Adrenal gland (tissue), 12 donors: Measurements from ENCODE around the gene TLK1. TPM values are rescaled to one million over a fixed set of nuclear protein-coding genes. Genes with fewer than 3 reads are reported as not detected.

ENCODE experiments used
- DNase-seq, 7 donors: peaks; one replicate each; pipeline ENCODE4 v3.0.0-alpha.2; 2019 to 2020
- H3K27ac ChIP-seq, 5 donors: fragments of 200-600 bp; sonication (generic) in 4 of 5; 1 replicate in 3 of 5; 2 replicates in 2 of 5; pipeline versions ENCODE4 v1.5.1 to v1.8.0; 2016 to 2020; ENCODE audit warnings: mild to moderate bottlenecking in 1 of 5
- H3K27me3 ChIP-seq: fragments of 200-600 bp; 2 replicates; pipeline ENCODE4 v1.8.0; 2021
- H3K36me3 ChIP-seq, 2 donors: fragments of 200-600 bp; replicated peaks in 1 of 2; 1 replicate in 1 of 2; 2 replicates in 1 of 2; pipeline versions ENCODE4 v1.5.1 to v1.8.0; 2018 to 2022
- H3K4me1 ChIP-seq, 2 donors: fragments of 200-600 bp; replicated peaks in 1 of 2; 1 replicate in 1 of 2; 2 replicates in 1 of 2; pipeline versions ENCODE4 v1.5.1 to v1.8.0; 2018 to 2021
- H3K4me3 ChIP-seq, 4 donors: fragments of 200-600 bp; sonication (generic) in 3 of 4; one replicate each; pipeline ENCODE4 v1.5.1; 2016 to 2018
- H3K9me3 ChIP-seq, 3 donors: fragments of 200-600 bp; sonication (generic) in 1 of 3; replicated peaks in 1 of 3; 1 replicate in 2 of 3; 2 replicates in 1 of 3; pipeline versions ENCODE4 v1.5.1 to v1.8.0; 2016 to 2021
- POLR2A ChIP-seq, 2 donors: fragments of 450-650 bp; IDR thresholded peaks; one replicate each; pipeline ENCODE4 v1.6.1; 2017; ENCODE audit warnings: antibody characterized with exemption in 2 of 2, mild to moderate bottlenecking in 2 of 2, moderate library complexity in 1 of 2
- WGBS, 4 donors: extraction: QIAGEN DNeasy Blood & Tissue Kit in 2 of 4; methylation state at CpG; one replicate each; pipeline versions ENCODE4 v1.1.5 to v1.1.7; 2013 to 2017; 5-methylcytosine and 5-hydroxymethylcytosine counted together
- intact Hi-C, 2 donors: fragments of 100-400 bp; cut with DNase I; formaldehyde crosslinking; loops; one replicate each; pipeline versions ENCODE4 v1.14.1 to v1.15.0; 2022 to 2023
- polyA plus RNA-seq, 3 donors: library from polyadenylated mRNA; stranded (reverse); fragments of 200-250 nt in 2 of 3; fragments of 350-450 nt in 1 of 3; fragmentation: Illumina TruSeq in 1 of 3; extraction: RNeasy Lipid Tissue Mini Kit (QIAGEN cat#74804) in 1 of 3; gene quantifications; one replicate each; pipeline ENCODE4 v1.2.3, GENCODE V29; 2013 to 2014
- total RNA-seq, 9 donors: library from RNA; depleted of rRNA in 4 of 9; stranded (reverse); fragments of >200 nt in 4 of 9; fragments of 120-200 nt in 1 of 9; fragmentation: NEBNext Ultra II Directional in 1 of 9; extraction: Animal tissue kit (Norgen Biotek cat#: 25700) in 1 of 9; gene quantifications; one replicate each; pipeline versions ENCODE4 v1.1.0 to v1.2.4, GENCODE V29; 2013 to 2023
- TF ChIP-seq, protein P1 (sequence below), 6 experiments: fragments of 450-650 bp in 4 of 6; fragments of 200-600 bp in 2 of 6; sonication (generic) in 1 of 6; IDR thresholded peaks; 1 replicate in 5 of 6; 2 replicates in 1 of 6; pipeline versions ENCODE4 v1.5.1 to v1.8.0; 2016 to 2021; ENCODE audit warnings: antibody characterized with exemption in 6 of 6, mild to moderate bottlenecking in 2 of 6, moderate library complexity in 1 of 6
- donor health status: healthy with polysubstance abuse.
- donor health status: Bipolar disorder and iron deficiency.
- donor health status: DM: yes; HTN: yes; CAD: no.
- donor health status: DM: no; HTN: no; CAD: no.
- donor health status: DM: no; HTN: no; CAD: no.
- donor health status: DM: yes; HTN: yes; CAD: no.

The TLK1 gene
- total and polyA plus RNA-seq, 12 donors: 16.5 to 84.0 (median 47.3) TPM

DNA sequence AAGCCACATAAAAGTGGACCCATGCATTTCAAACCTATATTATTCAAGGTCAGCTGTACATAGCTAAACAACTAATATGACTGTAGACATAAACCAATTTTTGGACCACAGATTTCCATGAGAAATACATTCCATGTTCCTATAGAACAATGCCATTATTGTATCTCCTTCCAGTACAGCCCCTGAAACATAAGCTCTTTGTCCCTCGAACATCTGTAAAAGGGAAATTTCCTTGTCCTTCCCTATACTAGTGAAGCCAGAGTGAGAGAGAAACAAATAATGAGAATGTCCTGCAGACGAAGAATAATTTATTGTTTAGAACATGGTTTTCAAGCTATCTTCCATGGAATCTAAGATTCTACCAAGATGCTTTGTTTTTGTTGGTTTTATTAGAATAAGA lies 156.3 kb downstream of the TLK1 start:
- no peaks in the 10 kb centered on the region for H3K4me1 ChIP-seq

DNA sequence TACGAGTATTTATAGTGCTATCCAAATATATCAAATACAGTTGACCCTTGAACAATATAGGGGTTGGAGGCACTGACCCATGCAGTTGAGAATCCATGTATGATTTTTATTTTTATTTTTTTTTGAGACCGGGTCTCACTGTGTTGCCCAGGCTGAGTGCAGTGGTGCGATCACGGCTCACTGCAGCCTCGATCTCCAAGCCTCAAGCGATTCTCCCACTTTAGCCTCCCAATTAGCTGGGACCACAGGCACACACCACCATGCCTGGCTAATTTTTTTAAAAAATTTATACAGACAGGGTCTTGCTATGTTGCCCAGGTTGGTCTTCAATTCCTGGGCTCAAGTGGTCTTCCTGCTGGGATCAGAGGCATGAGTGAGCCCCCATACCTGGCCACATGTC lies 161.0 kb downstream of the TLK1 start:
- intact Hi-C loops: no loop called here
- Histone ChIP-seq H3K27me3 (no peaks in the 10 kb centered on the region), H3K27ac (no peak overlapping the region), H3K4me1 (no peaks in the 10 kb centered on the region), H3K9me3 (no peaks in the 10 kb centered on the region), H3K4me3 (no peak overlapping the region), H3K36me3 (peaks cover 0 to 18% of the 10 kb centered on the region in 2 donors)
- 84 to 97% (median 93%) methylated on average over 6 of the region's 6 CpGs for WGBS, 4 donors
- TF ChIP-seq POLR2A (IDR thresholded peaks at IDR 0.05): no peak
- no peak for DNase-seq

More for the DNA sequence above, 156.3 kb downstream of the TLK1 start:
- H3K36me3 ChIP-seq: peaks cover 0 to 19% of the 10 kb centered on the region in 2 donors
- H3K27me3 ChIP-seq: no peaks in the 10 kb centered on the region
- intact Hi-C loops: no loop called here
- DNase-seq: no peak
- TF ChIP-seq POLR2A (IDR thresholded peaks at IDR 0.05): no peak
- TF ChIP-seq, protein P1, sequence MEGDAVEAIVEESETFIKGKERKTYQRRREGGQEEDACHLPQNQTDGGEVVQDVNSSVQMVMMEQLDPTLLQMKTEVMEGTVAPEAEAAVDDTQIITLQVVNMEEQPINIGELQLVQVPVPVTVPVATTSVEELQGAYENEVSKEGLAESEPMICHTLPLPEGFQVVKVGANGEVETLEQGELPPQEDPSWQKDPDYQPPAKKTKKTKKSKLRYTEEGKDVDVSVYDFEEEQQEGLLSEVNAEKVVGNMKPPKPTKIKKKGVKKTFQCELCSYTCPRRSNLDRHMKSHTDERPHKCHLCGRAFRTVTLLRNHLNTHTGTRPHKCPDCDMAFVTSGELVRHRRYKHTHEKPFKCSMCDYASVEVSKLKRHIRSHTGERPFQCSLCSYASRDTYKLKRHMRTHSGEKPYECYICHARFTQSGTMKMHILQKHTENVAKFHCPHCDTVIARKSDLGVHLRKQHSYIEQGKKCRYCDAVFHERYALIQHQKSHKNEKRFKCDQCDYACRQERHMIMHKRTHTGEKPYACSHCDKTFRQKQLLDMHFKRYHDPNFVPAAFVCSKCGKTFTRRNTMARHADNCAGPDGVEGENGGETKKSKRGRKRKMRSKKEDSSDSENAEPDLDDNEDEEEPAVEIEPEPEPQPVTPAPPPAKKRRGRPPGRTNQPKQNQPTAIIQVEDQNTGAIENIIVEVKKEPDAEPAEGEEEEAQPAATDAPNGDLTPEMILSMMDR (IDR thresholded peaks at IDR 0.05): no peak
- WGBS, 4 donors: 84 to 91% (median 90%) methylated on average over 2 of the region's 2 CpGs
- no peaks in the 10 kb centered on the region for H3K9me3 ChIP-seq
- H3K27ac ChIP-seq: no peak overlapping the region
- H3K4me3 ChIP-seq: no peak overlapping the region

DNA sequence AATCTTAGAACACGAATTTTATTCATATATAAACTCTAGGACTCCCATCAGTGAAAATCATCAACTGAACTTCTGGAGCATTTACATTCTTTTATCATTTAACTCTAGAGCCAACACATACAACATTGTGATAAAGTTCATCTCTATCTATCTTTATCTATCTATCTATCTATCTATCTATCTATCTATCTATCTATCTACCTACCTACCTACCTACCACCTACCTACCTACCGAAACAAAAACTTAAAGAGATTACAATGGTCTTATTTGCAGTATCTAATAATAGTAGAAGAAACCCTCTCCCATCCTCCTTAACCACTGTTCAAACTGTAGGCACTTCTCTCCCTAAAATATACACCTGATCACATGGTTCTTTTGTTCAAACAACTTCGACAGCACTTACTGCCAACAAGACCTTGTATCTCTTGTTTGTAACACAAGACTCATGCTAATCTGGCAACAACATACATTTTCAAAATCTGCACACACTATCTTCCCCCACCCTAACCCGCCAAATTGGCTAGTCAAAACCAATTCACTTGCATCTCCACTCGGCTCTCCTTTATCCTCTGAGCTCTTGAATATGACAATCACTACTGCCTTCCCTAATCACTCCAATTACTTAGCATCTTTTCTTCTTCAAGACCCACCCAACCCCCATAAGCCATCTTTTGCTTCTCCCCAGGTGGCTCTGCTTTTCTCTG lies 162.6 kb downstream of the TLK1 start:
- TF ChIP-seq, protein P1 (IDR thresholded peaks at IDR 0.05): no peak
- no peak for TF ChIP-seq POLR2A (IDR thresholded peaks at IDR 0.05)

DNA sequence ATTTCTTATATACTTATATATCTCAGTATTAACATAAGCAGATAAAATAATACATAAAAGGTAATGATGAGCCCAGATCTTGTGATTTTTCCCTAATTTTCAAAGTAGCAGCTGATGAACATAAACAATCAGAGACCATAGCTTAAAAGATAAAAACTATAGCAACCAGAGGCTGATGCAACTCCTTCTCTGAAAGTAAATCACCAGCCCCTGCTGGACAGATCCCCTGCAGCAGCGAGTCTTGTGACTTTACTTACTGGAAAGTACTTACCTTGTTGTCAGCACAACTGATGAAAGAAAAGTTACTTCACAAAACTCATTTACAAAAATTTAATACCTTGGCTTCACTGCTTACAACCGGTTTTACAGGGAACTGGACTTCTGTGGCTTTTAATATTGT lies 164.4 kb downstream of the TLK1 start:
- Histone ChIP-seq H3K4me1 (no peaks in the 10 kb centered on the region), H3K9me3 (no peaks in the 10 kb centered on the region), H3K27ac (no peak overlapping the region), H3K27me3 (no peaks in the 10 kb centered on the region), H3K36me3 (peaks cover 0 to 43% of the 10 kb centered on the region in 2 donors), H3K4me3 (no peak overlapping the region)
- intact Hi-C loops: no loop called here
- 94 to 97% (median 95%) methylated on average over 2 of the region's 2 CpGs for WGBS, 4 donors
- DNase-seq: no peak
- TF ChIP-seq POLR2A (IDR thresholded peaks at IDR 0.05): no peak
- TF ChIP-seq, protein P1 (IDR thresholded peaks at IDR 0.05): no peak

More for the DNA sequence above, 162.6 kb downstream of the TLK1 start:
- Histone ChIP-seq H3K9me3 (no peaks in the 10 kb centered on the region), H3K4me3 (no peak overlapping the region), H3K4me1 (no peaks in the 10 kb centered on the region), H3K27ac (no peak overlapping the region), H3K36me3 (peaks cover 0 to 28% of the 10 kb centered on the region in 2 donors), H3K27me3 (no peaks in the 10 kb centered on the region)
- DNase-seq: no peak
- intact Hi-C loops: no loop called here
- 85 to 95% (median 91%) methylated on average over 5 of the region's 5 CpGs for WGBS, 4 donors
